HL-60 (cell line): ENCODE measurements around the gene SHOC2.

Experiments used
- CTCF ChIP-seq: IDR thresholded peaks from one replicate; pipeline ENCODE4 v1.5.1; 2011; ENCODE audit warnings: low read length, control low read depth, inconsistent platforms; ENCODE audit not compliant: insufficient read depth
- GABPA ChIP-seq: IDR thresholded peaks from 2 replicates; pipeline ENCODE4 v1.6.1; 2012; ENCODE audit warnings: low read depth
- POLR2AphosphoS5 ChIP-seq: IDR thresholded peaks from 2 replicates; pipeline ENCODE4 v1.6.1; 2012; ENCODE audit warnings: low read depth
- REST ChIP-seq: IDR thresholded peaks from 2 replicates; pipeline ENCODE4 v1.6.1; 2012; ENCODE audit warnings: low read depth; ENCODE audit not compliant: insufficient replicate concordance
- SPI1 ChIP-seq: IDR thresholded peaks from 2 replicates; pipeline ENCODE4 v1.6.1; 2012; ENCODE audit warnings: low read depth, mild to moderate bottlenecking, borderline replicate concordance

- TF ChIP-seq CTCF: no peak
- TF ChIP-seq POLR2AphosphoS5: no peak
- TF ChIP-seq REST: no peak
- no peak for TF ChIP-seq GABPA
- no peak for TF ChIP-seq SPI1
Measured at GRCh38 chr10:110898391-110898790, 21.0 kb upstream of the SHOC2 start.
